Vagina (tissue), 2 donors: ENCODE measurements around the gene HDAC8. TPM values are rescaled to one million over a fixed set of nuclear protein-coding genes. Genes with fewer than 3 reads are reported as not detected.

Experiments used
- DNase-seq, 2 donors: peaks; one replicate each; pipeline ENCODE4 v3.0.0-alpha.2; 2017; ENCODE audit errors: extremely low spot score in 2 of 2
- H3K27ac ChIP-seq: fragments of 200-600 bp; sonication (generic); one replicate; pipeline ENCODE4 v1.5.1; 2019
- H3K27me3 ChIP-seq: fragments of 200-600 bp; sonication (generic); one replicate; pipeline ENCODE4 v1.5.1; 2019
- H3K36me3 ChIP-seq, 2 donors: fragments of 200-600 bp; sonication (generic); one replicate each; pipeline ENCODE4 v1.5.1; 2017 to 2019
- H3K4me1 ChIP-seq: fragments of 200-600 bp; sonication (generic); one replicate; pipeline ENCODE4 v1.5.1; 2019
- H3K4me3 ChIP-seq, 2 donors: fragments of 200-600 bp; sonication (generic); 1 replicate in 1 of 2; 2 replicates in 1 of 2; pipeline ENCODE4 v1.5.1; 2016 to 2019
- H3K9me3 ChIP-seq: fragments of 200-600 bp; sonication (generic); one replicate; pipeline ENCODE4 v1.5.1; 2019
- POLR2A ChIP-seq, 2 donors: fragments of 450-650 bp; IDR thresholded peaks; one replicate each; pipeline ENCODE4 v1.6.1; 2017; ENCODE audit warnings: antibody characterized with exemption in 2 of 2, mild to moderate bottlenecking in 2 of 2, moderate library complexity in 2 of 2
- POLR2AphosphoS5 ChIP-seq, 2 donors: sonication (generic); formaldehyde crosslinking; IDR thresholded peaks; one replicate each; pipeline ENCODE4 v1.9.0; 2017; ENCODE audit warnings: antibody characterized with exemption in 2 of 2, mild to moderate bottlenecking in 2 of 2, low read depth in 1 of 2; ENCODE audit not compliant: insufficient read depth in 1 of 2
- intact Hi-C: fragments of 100-400 bp; cut with DNase I; formaldehyde crosslinking; loops from one replicate; pipeline ENCODE4 v1.15.1; 2023
- total RNA-seq: library from RNA; depleted of rRNA; stranded (reverse); fragments of >200 nt; gene quantifications from one replicate; pipeline ENCODE4 v1.2.3, GENCODE V29; 2016
- TF ChIP-seq, protein P1 (sequence below), 3 experiments: fragments of 450-650 bp in 2 of 3; fragments of 200-600 bp in 1 of 3; sonication (generic) in 1 of 3; IDR thresholded peaks; one replicate each; pipeline ENCODE4 v1.5.1; 2017 to 2019; ENCODE audit warnings: antibody characterized with exemption in 3 of 3, mild to moderate bottlenecking in 2 of 3, moderate library complexity in 2 of 3

Gene HDAC8
- total RNA-seq, 1 donor from 2014 or later: 33.4 TPM

DNA sequence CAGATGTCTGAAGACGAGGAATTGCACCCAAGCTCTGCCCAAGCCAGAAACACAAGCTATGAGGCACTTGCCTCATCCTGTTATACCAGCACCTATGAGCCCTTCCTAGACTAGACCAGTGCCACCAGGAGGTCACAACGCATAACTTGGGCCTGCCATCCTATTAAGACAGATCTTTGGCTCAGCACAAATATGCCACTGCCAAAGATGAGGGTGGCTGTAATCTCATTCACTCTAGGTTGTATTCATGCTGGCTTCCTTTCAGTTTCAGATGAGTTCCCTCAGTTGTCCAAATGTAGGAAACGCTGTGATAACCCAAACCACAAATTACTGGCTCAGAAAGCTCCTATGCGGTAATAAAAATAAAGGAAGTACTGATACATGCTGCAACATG, 190.4 kb downstream of the HDAC8 start:
- Histone ChIP-seq H3K4me1 (no peaks in the 10 kb centered on the region), H3K27ac (no peak overlapping the region), H3K36me3 (no peaks in the 10 kb centered on the region), H3K9me3 (no peaks in the 10 kb centered on the region), H3K27me3 (no peaks in the 10 kb centered on the region), H3K4me3 (no peak overlapping the region)
- intact Hi-C loops: no loop called here
- TF ChIP-seq POLR2A (IDR thresholded peaks at IDR 0.05) (no peak), POLR2AphosphoS5 (IDR thresholded peaks at IDR 0.05; ENCODE audit: insufficient read depth in 1 of 2, low read depth in 1 of 2) (no peak)
- TF ChIP-seq, protein P1, sequence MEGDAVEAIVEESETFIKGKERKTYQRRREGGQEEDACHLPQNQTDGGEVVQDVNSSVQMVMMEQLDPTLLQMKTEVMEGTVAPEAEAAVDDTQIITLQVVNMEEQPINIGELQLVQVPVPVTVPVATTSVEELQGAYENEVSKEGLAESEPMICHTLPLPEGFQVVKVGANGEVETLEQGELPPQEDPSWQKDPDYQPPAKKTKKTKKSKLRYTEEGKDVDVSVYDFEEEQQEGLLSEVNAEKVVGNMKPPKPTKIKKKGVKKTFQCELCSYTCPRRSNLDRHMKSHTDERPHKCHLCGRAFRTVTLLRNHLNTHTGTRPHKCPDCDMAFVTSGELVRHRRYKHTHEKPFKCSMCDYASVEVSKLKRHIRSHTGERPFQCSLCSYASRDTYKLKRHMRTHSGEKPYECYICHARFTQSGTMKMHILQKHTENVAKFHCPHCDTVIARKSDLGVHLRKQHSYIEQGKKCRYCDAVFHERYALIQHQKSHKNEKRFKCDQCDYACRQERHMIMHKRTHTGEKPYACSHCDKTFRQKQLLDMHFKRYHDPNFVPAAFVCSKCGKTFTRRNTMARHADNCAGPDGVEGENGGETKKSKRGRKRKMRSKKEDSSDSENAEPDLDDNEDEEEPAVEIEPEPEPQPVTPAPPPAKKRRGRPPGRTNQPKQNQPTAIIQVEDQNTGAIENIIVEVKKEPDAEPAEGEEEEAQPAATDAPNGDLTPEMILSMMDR (IDR thresholded peaks at IDR 0.05): no peak
- DNase-seq: no peak

DNA sequence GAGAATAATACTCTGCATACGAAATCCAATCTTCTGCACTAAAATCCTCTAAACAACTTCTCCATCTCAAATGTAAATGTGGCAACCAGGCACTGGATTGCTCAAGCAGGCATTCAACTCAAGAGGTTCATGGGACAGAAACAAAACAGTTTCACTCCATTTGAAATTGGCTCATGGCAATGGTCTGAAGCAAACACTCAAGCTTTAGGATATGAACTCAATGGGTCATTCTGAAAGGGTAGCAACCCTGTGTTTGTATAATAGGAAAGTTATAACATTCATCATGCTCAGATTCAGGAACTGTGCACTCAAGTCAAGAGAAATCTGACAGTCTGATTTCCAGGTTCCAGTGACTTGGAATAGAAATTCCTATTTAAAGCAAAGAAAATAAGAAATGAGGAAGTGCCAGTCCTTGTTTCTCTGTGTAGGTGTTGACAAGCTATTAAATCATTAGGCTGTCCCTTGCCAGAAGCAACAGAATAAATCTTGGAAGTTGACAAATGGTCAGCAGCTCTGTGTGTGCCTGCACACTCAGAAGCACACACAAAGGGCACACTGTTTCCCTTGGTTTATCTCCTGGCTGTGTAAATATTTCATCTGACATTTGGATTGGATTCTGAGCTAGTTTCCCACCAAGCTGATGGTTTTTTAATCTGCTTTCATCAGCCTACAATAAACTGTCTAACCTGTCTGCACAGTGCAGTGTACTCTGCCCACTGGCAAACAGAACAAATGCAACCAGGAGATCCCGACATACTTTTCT, 191.0 kb downstream of the HDAC8 start:
- no peak for DNase-seq
- H3K27me3 ChIP-seq: no peaks in the 10 kb centered on the region
- no peaks in the 10 kb centered on the region for H3K4me1 ChIP-seq
- no peaks in the 10 kb centered on the region for H3K36me3 ChIP-seq
- no peak overlapping the region for H3K4me3 ChIP-seq
- TF ChIP-seq, protein P1 (IDR thresholded peaks at IDR 0.05): no peak
- TF ChIP-seq POLR2AphosphoS5 (IDR thresholded peaks at IDR 0.05; ENCODE audit: insufficient read depth in 1 of 2, low read depth in 1 of 2) (no peak), POLR2A (IDR thresholded peaks at IDR 0.05) (no peak)
- H3K9me3 ChIP-seq: no peaks in the 10 kb centered on the region
- intact Hi-C loops: no loop called here
- H3K27ac ChIP-seq: no peak overlapping the region

DNA sequence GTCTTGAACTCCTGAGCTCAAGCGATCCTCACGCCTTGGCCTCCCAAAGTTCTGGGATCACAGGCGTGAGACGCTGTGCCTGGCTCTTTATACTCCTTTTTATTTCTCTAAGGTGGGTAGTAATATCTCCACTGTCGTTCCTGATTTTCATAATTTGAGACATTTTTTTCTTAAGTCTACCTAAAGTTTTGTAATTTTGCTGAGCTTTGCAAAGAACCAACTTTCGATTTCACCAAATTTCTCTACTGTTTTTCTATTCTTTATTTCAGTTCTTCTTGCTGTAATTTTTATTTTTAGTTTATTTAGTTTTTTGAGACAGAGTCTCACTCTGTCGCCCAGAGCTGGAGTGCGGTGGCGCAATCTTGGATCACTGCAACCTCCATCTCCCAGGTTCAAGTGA, 196.5 kb downstream of the HDAC8 start:
- DNase-seq: no peak
- H3K4me3 ChIP-seq: no peak overlapping the region
- H3K27ac ChIP-seq: no peak overlapping the region
- H3K9me3 ChIP-seq: no peaks in the 10 kb centered on the region
- no peaks in the 10 kb centered on the region for H3K27me3 ChIP-seq
- no peaks in the 10 kb centered on the region for H3K36me3 ChIP-seq
- intact Hi-C loops: no loop called here
- TF ChIP-seq, protein P1 (IDR thresholded peaks at IDR 0.05): no peak
- no peak for TF ChIP-seq POLR2A (IDR thresholded peaks at IDR 0.05)
- TF ChIP-seq POLR2AphosphoS5 (IDR thresholded peaks at IDR 0.05; ENCODE audit: insufficient read depth in 1 of 2, low read depth in 1 of 2): no peak
- H3K4me1 ChIP-seq: no peaks in the 10 kb centered on the region

DNA sequence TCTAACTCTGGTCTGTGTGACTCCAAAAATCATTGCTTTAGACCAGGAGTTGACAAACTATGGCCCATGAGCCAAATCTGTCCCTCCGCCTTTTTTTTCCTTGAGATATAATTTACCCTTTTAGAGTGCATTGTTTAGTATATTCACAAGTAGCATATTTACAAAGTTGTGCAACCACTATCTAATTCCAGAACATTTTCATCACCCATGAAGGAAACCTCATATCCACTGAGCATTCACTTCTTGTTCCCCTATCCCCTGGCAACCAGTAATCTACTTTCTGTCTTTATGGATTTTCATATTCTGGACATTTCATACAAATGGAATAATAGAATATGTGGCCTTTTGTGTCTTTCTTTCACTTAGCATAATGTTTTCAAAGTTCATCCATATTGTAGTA, 199.5 kb downstream of the HDAC8 start:
- no peaks in the 10 kb centered on the region for H3K4me1 ChIP-seq
- intact Hi-C loops: no loop called here

DNA sequence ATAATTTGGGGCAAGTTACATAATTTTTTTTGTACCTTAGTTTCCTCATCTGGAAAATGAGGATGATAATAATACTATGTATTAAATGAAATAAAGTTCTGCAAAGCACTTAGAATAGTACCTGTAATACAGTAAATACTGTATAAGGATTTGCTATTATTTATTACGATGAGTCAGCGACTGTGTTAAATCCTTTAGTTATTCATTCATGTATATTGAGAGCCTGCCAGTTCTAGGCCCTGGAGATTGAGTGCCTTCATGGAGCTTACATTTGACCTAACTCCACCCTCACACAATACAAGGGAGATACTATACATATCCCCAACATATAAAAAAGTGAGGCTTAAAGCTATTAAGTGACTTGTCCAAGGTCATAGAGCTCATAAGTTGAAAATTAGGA, 199.9 kb downstream of the HDAC8 start:
- H3K27me3 ChIP-seq: no peaks in the 10 kb centered on the region
- intact Hi-C loops: no loop called here
- H3K4me3 ChIP-seq: no peak overlapping the region
- no peaks in the 10 kb centered on the region for H3K9me3 ChIP-seq
- no peaks in the 10 kb centered on the region for H3K4me1 ChIP-seq
- H3K27ac ChIP-seq: no peak overlapping the region
- DNase-seq: no peak
- no peak for TF ChIP-seq POLR2AphosphoS5 (IDR thresholded peaks at IDR 0.05; ENCODE audit: insufficient read depth in 1 of 2, low read depth in 1 of 2)
- TF ChIP-seq POLR2A (IDR thresholded peaks at IDR 0.05): no peak
- TF ChIP-seq, protein P1 (IDR thresholded peaks at IDR 0.05): no peak
- no peaks in the 10 kb centered on the region for H3K36me3 ChIP-seq

More for the DNA sequence above, 199.5 kb downstream of the HDAC8 start:
- no peak overlapping the region for H3K27ac ChIP-seq
- H3K4me3 ChIP-seq: no peak overlapping the region
- no peak for DNase-seq
- no peaks in the 10 kb centered on the region for H3K36me3 ChIP-seq
- H3K27me3 ChIP-seq: no peaks in the 10 kb centered on the region
- no peaks in the 10 kb centered on the region for H3K9me3 ChIP-seq
- TF ChIP-seq POLR2A (IDR thresholded peaks at IDR 0.05) (no peak), POLR2AphosphoS5 (IDR thresholded peaks at IDR 0.05; ENCODE audit: insufficient read depth in 1 of 2, low read depth in 1 of 2) (no peak)
- TF ChIP-seq, protein P1 (IDR thresholded peaks at IDR 0.05): no peak
